ENCODE data around the gene DDX5. TPM values are rescaled to one million over a fixed set of nuclear protein-coding genes. Genes with fewer than 3 reads are reported as not detected.

DDX5 gene
- total RNA-seq (2014; rRNA removed) = 371 and 663 TPM in 2 replicates
- 313 TPM for polyA plus RNA-seq (2012)

GRCh38 chr17:64506201-64506575 lies at the start of gene DDX5:
TSS of gene DDX5 (minus strand) at chr17:64506289. CDS start at chr17:64506119, 170 bp downstream.
- DNase-seq (ENCODE audit: low read depth) = peak; percentile 97

- DNase-seq (ENCODE audit: low read depth) = no peak
Observed at GRCh38 chr17:64555281-64555680, 49.2 kb upstream of the DDX5 start.

- DNase-seq (ENCODE audit: low read depth) = no peak
Observed at GRCh38 chr17:64554028-64554637, 48.0 kb upstream of the DDX5 start.

- DNase-seq (ENCODE audit: low read depth) = no peak
Observed at GRCh38 chr17:64551461-64551860, 45.4 kb upstream of the DDX5 start.

GRCh38 chr17:64547319-64547718 lies 41.2 kb upstream of the DDX5 start:
- no peak for DNase-seq (ENCODE audit: low read depth)

- no peak for DNase-seq (ENCODE audit: low read depth)
Observed at GRCh38 chr17:64546716-64547115, 40.6 kb upstream of the DDX5 start.

- DNase-seq (ENCODE audit: low read depth) = no peak
Observed at GRCh38 chr17:64544742-64545141, 38.7 kb upstream of the DDX5 start.

- no peak for DNase-seq (ENCODE audit: low read depth)
Observed at GRCh38 chr17:64540118-64540776, 34.2 kb upstream of the DDX5 start.

GRCh38 chr17:64538508-64539130 lies 32.5 kb upstream of the DDX5 start:
- DNase-seq (ENCODE audit: low read depth) = no peak

- no peak for DNase-seq (ENCODE audit: low read depth)
Observed at GRCh38 chr17:64537488-64537887, 31.4 kb upstream of the DDX5 start.

- no peak for DNase-seq (ENCODE audit: low read depth)
Observed at GRCh38 chr17:64536913-64537312, 30.8 kb upstream of the DDX5 start.

GRCh38 chr17:64535357-64535756 lies 29.3 kb upstream of the DDX5 start:
- DNase-seq (ENCODE audit: low read depth) = peak; percentile 35

GRCh38 chr17:64534187-64534586 lies 28.1 kb upstream of the DDX5 start:
- peak; percentile 18 for DNase-seq (ENCODE audit: low read depth)

GRCh38 chr17:64533784-64534183 lies 27.7 kb upstream of the DDX5 start:
- DNase-seq (ENCODE audit: low read depth) = no peak

- no peak for DNase-seq (ENCODE audit: low read depth)
Observed at GRCh38 chr17:64532409-64532808, 26.3 kb upstream of the DDX5 start.

- DNase-seq (ENCODE audit: low read depth) = no peak
Observed at GRCh38 chr17:64531955-64532371, 25.9 kb upstream of the DDX5 start.

GRCh38 chr17:64529221-64529620 lies 23.1 kb upstream of the DDX5 start:
- no peak for DNase-seq (ENCODE audit: low read depth)

GRCh38 chr17:64527914-64528313 lies 21.8 kb upstream of the DDX5 start:
- DNase-seq (ENCODE audit: low read depth) = no peak

GRCh38 chr17:64520359-64520758 lies 14.3 kb upstream of the DDX5 start:
- DNase-seq (ENCODE audit: low read depth) = no peak

- DNase-seq (ENCODE audit: low read depth) = no peak
Observed at GRCh38 chr17:64519601-64520000, 13.5 kb upstream of the DDX5 start.

- no peak for DNase-seq (ENCODE audit: low read depth)
Observed at GRCh38 chr17:64515829-64516228, 9.7 kb upstream of the DDX5 start.

- no peak for DNase-seq (ENCODE audit: low read depth)
Observed at GRCh38 chr17:64515419-64515818, 9.3 kb upstream of the DDX5 start.

GRCh38 chr17:64509179-64509578 lies 3.1 kb upstream of the DDX5 start:
- no peak for DNase-seq (ENCODE audit: low read depth)

All from LHCN-M2 (cell line).